IPS DF 4.7 (cell line): ENCODE results near the gene SPINT3.
"Not testable (repeated sequence)": the region's sequence is repeated elsewhere in the genome, so short reads cannot be mapped to it uniquely, and the experiment has no call there.

Experiments used
- DNase-seq: peaks from one replicate; pipeline ENCODE4 v3.0.0-alpha.2; 2013; ENCODE audit warnings: low spot score; ENCODE audit errors: extremely low read depth

SPINT3 gene

GRCh38 chr20:45502561-45502960, 12.9 kb downstream of the SPINT3 start:
- DNase-seq = no peak

- no peak for DNase-seq
Measured at GRCh38 chr20:45501600-45501999, 13.8 kb downstream of the SPINT3 start.

GRCh38 chr20:45500022-45500421, 15.4 kb downstream of the SPINT3 start:
- no peak for DNase-seq

GRCh38 chr20:45497971-45498494, 17.4 kb downstream of the SPINT3 start:
- DNase-seq = no peak

- no peak for DNase-seq
Measured at GRCh38 chr20:45496166-45496565, 19.3 kb downstream of the SPINT3 start.

GRCh38 chr20:45495501-45495941, 19.9 kb downstream of the SPINT3 start:
- no peak for DNase-seq

GRCh38 chr20:45489083-45489531, 26.3 kb downstream of the SPINT3 start:
- DNase-seq = no peak

GRCh38 chr20:45487231-45487635, 28.2 kb downstream of the SPINT3 start:
- no peak for DNase-seq

GRCh38 chr20:45485388-45485787, 30.0 kb downstream of the SPINT3 start:
- DNase-seq = no peak

- DNase-seq = no peak
Measured at GRCh38 chr20:45484676-45485075, 30.7 kb downstream of the SPINT3 start.

GRCh38 chr20:45479822-45480221, 35.6 kb downstream of the SPINT3 start:
- DNase-seq = no peak

- not testable (repeated sequence) for DNase-seq
Measured at GRCh38 chr20:45477530-45478148, 37.8 kb downstream of the SPINT3 start.

- not testable (repeated sequence) for DNase-seq
Measured at GRCh38 chr20:45472286-45472685, 43.1 kb downstream of the SPINT3 start.

- DNase-seq = no peak
Measured at GRCh38 chr20:45470937-45471336, 44.5 kb downstream of the SPINT3 start.

- DNase-seq = no peak
Measured at GRCh38 chr20:45470262-45470931, 45.0 kb downstream of the SPINT3 start.

- DNase-seq = no peak
Measured at GRCh38 chr20:45469336-45470261, 45.8 kb downstream of the SPINT3 start, which contains the start of gene WFDC2. WFDC2 (plus strand) TSS chr20:45469753; CDS start chr20:45469782, 29 bp downstream.

- no peak for DNase-seq
Measured at GRCh38 chr20:45467861-45468260, 47.6 kb downstream of the SPINT3 start.

GRCh38 chr20:45467172-45467571, 48.2 kb downstream of the SPINT3 start:
- DNase-seq = no peak

- DNase-seq = no peak
Measured at GRCh38 chr20:45465491-45466266, 49.7 kb downstream of the SPINT3 start.

- no peak for DNase-seq
Measured at GRCh38 chr20:45463709-45464108, 51.7 kb downstream of the SPINT3 start.
